Pancreas (tissue), 10 donors: Measurements from ENCODE around the gene FCAMR. TPM values are rescaled to one million over a fixed set of nuclear protein-coding genes. Genes with fewer than 3 reads are reported as not detected.

ENCODE experiments used
- ATAC-seq, 4 donors: fragments of 200-7000 bp; cut with Tn5 transposase; one replicate each; pipeline versions ENCODE4 v1.8.0 to v1.9.1; 2020; ENCODE audit warnings: mild to moderate bottlenecking in 4 of 4, moderate library complexity in 4 of 4
- DNase-seq, 6 donors: peaks; one replicate each; pipeline ENCODE4 v3.0.0-alpha.2; 2020
- FAIRE-seq: peaks from 2 replicates; lab custom pipeline; 2012; peaks lifted over from hg19 to GRCh38; lab: Jason Lieb, UNC
- H3K27ac ChIP-seq, 4 donors: fragments of 200-600 bp; sonication (generic); 1 replicate in 3 of 4; 2 replicates in 1 of 4; pipeline versions ENCODE4 v1.5.0 to v1.8.0; 2020
- H3K27me3 ChIP-seq, 4 donors: fragments of 200-600 bp; one replicate each; pipeline ENCODE4 v1.8.0; 2021
- H3K36me3 ChIP-seq, 3 donors: fragments of 200-600 bp; sonication (generic) in 1 of 3; one replicate each; pipeline versions ENCODE4 v1.5.0 to v1.8.0; 2020 to 2021
- H3K4me1 ChIP-seq, 3 donors: fragments of 200-600 bp; one replicate each; pipeline ENCODE4 v1.8.0; 2021
- H3K4me3 ChIP-seq, 4 donors: fragments of 200-600 bp; sonication (generic) in 2 of 4; one replicate each; pipeline versions ENCODE4 v1.5.0 to v1.8.0; 2020 to 2021
- H3K9me3 ChIP-seq, 4 donors: fragments of 200-600 bp; one replicate each; pipeline ENCODE4 v1.8.0; 2021
- CTCF ChIP-seq, 4 donors: fragments of 200-600 bp; sonication (generic) in 3 of 4; IDR thresholded peaks; one replicate each; pipeline versions ENCODE4 v1.5.0 to v1.8.0; 2021; ENCODE audit warnings: antibody characterized with exemption in 4 of 4
- WGBS, 2 donors: extraction: QIAGEN DNeasy Blood & Tissue Kit; methylation state at CpG; one replicate each; pipeline ENCODE4 v1.1.7; 2013; 5-methylcytosine and 5-hydroxymethylcytosine counted together
- intact Hi-C, 3 donors: fragments of 100-400 bp; cut with DNase I; formaldehyde crosslinking; loops; one replicate each; pipeline versions ENCODE4 v1.11.1 to v1.14.2; 2022
- polyA plus RNA-seq, 2 donors: library from polyadenylated mRNA; stranded (reverse); fragments of 200-250 nt; gene quantifications; one replicate each; pipeline ENCODE4 v1.2.3, GENCODE V29; 2013
- total RNA-seq, 6 donors: library from RNA; stranded (reverse); fragmentation: NEBNext Ultra II Directional in 4 of 6; extraction: Animal tissue kit (Norgen Biotek cat#: 25700) in 4 of 6; gene quantifications; one replicate each; pipeline versions ENCODE4 v1.2.1 to v1.2.4, GENCODE V29; 2021 to 2023
- donor health status: healthy with polysubstance abuse.
- donor health status: DM: no; HTN: no; CAD: no; lungs with moderate emphysema.
- donor health status: DM: no; HTN: no; CAD: no.
- donor health status: control.
- donor health status: control.
- donor health status: Bipolar disorder and iron deficiency.
- donor health status: DM: yes; HTN: yes; CAD: no.
- donor health status: DM: no; HTN: no; CAD: no.
- donor health status: DM: no; HTN: no; CAD: no.
- donor health status: DM: yes; HTN: yes; CAD: no.

The FCAMR gene
- total and polyA plus RNA-seq, 8 donors, result not detected

DNA sequence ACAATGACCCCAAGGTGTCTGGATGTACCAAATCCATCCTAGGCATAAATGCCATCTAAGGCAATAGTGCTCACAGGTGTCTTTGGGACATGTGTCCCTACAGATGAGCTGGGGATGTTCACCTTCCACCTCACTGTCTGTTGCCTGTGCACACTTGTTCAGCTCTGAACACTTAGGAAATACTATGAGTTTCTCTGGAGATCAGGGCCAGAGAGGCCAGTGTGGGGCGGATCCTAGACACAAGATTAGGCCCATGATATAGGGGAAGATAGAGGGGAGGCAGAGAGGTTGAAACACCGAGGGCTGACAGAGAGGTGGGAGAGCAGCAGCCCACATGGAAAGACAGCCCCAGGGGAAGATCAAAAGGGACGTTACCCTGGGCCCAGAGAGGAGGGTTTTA lies 36.7 kb upstream of the FCAMR start:
- DNase-seq, result no peak
- H3K27me3 ChIP-seq, result no peaks in the 10 kb centered on the region
- 67 to 72% methylated on average over 3 of the region's 3 CpGs for WGBS, 2 donors
- H3K9me3 ChIP-seq, result no peaks in the 10 kb centered on the region
- H3K4me1 ChIP-seq, result peaks cover 0 to 21% (median 13%) of the 10 kb centered on the region in 3 donors
- ATAC-seq, result no peak
- intact Hi-C loops, result no loop called here
- no peak for TF ChIP-seq CTCF (IDR thresholded peaks at IDR 0.05)
- no peak for FAIRE-seq
- no peaks in the 10 kb centered on the region for H3K36me3 ChIP-seq
- peak overlapping the region; percentile 70 to 80 (median 74) for H3K27ac ChIP-seq
- no peak overlapping the region for H3K4me3 ChIP-seq

DNA sequence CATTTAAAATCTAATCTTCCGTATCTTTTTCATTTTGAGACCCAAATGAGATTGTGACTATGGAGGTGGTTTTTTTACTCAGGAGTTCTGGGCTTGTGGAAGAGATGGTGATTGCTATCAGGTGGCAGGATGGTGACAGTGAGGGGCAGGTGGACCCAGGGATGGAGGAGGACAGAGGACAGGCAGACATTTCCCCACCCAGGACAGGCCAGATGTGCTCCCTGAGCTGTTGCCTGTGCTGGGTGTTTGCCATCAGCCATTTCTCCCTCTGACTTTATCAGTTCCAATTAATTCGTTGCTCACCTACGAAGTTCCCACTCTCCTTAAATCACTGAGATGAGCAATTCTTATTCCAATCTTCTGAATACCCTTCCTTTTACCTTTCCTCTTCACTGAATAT lies 35.8 kb upstream of the FCAMR start:
- H3K36me3 ChIP-seq, result no peaks in the 10 kb centered on the region
- H3K9me3 ChIP-seq, result no peaks in the 10 kb centered on the region
- intact Hi-C loops, result no loop called here
- ATAC-seq (no peak), FAIRE-seq (no peak), DNase-seq (no peak)
- H3K27me3 ChIP-seq, result no peaks in the 10 kb centered on the region
- H3K4me3 ChIP-seq, result no peak overlapping the region
- WGBS, 2 donors, result 71 to 77% methylated on average over 3 of the region's 3 CpGs
- H3K27ac ChIP-seq, result peak overlapping the region in 3 of 4 donors; percentile 4 to 74 (median 13)
- H3K4me1 ChIP-seq, result peaks cover 0 to 21% (median 13%) of the 10 kb centered on the region in 3 donors
- TF ChIP-seq CTCF (IDR thresholded peaks at IDR 0.05), result no peak

GRCh38 chr1:207004931-207005830 lies 34.9 kb upstream of the FCAMR start:
- Histone ChIP-seq H3K27ac (peak overlapping the region in 1 of 4 donors; percentile 4), H3K27me3 (no peaks in the 10 kb centered on the region), H3K4me3 (no peak overlapping the region), H3K36me3 (no peaks in the 10 kb centered on the region), H3K4me1 (peaks cover 0 to 21% (median 13%) of the 10 kb centered on the region in 3 donors), H3K9me3 (no peaks in the 10 kb centered on the region)
- ATAC-seq (peak; percentile 57 to 74 (median 70)), DNase-seq (peak in 4 of 6 donors; percentile 48 to 61 (median 56)), FAIRE-seq (no peak)
- peak; percentile 47 to 63 (median 52) for TF ChIP-seq CTCF (IDR thresholded peaks at IDR 0.05)
- intact Hi-C loops, result no loop called here
- WGBS, 2 donors, result 30 to 36% methylated on average over 9 of the region's 9 CpGs

DNA sequence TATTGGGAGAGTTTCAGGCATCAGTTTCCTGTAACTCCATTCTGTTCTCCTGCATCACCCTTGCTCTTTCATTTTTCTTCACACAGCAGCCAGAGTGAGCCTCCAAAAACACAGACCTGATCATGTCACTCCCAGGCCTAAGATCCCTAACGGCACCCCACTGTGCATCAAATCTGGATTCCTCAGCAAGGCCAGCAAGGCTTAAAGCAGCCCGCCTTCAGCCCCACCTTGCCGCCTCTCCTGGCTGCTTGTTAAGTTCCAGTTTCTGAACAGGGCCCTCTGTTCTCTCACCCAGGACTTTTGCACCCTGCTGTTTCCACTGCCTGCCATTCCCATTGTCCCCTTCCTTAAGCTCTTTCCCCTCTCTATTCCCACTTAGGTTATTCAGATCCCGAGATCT lies 33.0 kb upstream of the FCAMR start:
- intact Hi-C loops, result no loop called here
- WGBS, 2 donors, result 87 to 93% methylated on average over 4 of the region's 4 CpGs
- FAIRE-seq (no peak), DNase-seq (no peak), ATAC-seq (no peak)
- no peaks in the 10 kb centered on the region for H3K9me3 ChIP-seq
- H3K36me3 ChIP-seq, result no peaks in the 10 kb centered on the region
- H3K4me1 ChIP-seq, result peaks cover 0 to 21% (median 13%) of the 10 kb centered on the region in 3 donors
- no peak overlapping the region for H3K4me3 ChIP-seq
- no peak for TF ChIP-seq CTCF (IDR thresholded peaks at IDR 0.05)
- no peaks in the 10 kb centered on the region for H3K27me3 ChIP-seq
- peak overlapping the region in 3 of 4 donors; percentile 34 to 53 (median 48) for H3K27ac ChIP-seq
